Activated CD8-positive, alpha-beta T cell treated with anti-CD3 and anti-CD28 coated beads for 36 hours (primary cell): Measurements from ENCODE around the gene TF. TPM values are rescaled to one million over a fixed set of nuclear protein-coding genes. Genes with fewer than 3 reads are reported as not detected.

Experiments
- ATAC-seq: fragments of 200-7000 bp; cut with Tn5 transposase; one replicate; pipeline ENCODE4 v1.10.0; 2021; ENCODE audit warnings: mild to moderate bottlenecking, moderate library complexity
- CTCF ChIA-PET: fragments of 350-600 bp; sonication (Branson Sonifier 250); formaldehyde crosslinking; loops from one replicate; lab custom pipeline; 2021; ENCODE audit warnings: antibody characterized with exemption; lab: Charles Lee
- POLR2A ChIA-PET: fragments of 350-600 bp; sonication (Branson Sonifier 250); formaldehyde crosslinking; loops from one replicate; lab custom pipeline; 2021; ENCODE audit warnings: antibody characterized with exemption; lab: Charles Lee
- DNase-seq: peaks from one replicate; pipeline ENCODE4 v3.0.0-alpha.2; 2020
- H3K27ac Mint-ChIP-seq: one replicate; pipeline ENCODE4 v1.8.0; 2021; ENCODE audit warnings: mild to moderate bottlenecking, mixed read lengths
- H3K27me3 Mint-ChIP-seq: one replicate; pipeline ENCODE4 v1.8.0; 2021; ENCODE audit warnings: mixed read lengths
- H3K36me3 Mint-ChIP-seq: one replicate; pipeline ENCODE4 v1.8.0; 2021; ENCODE audit warnings: low read depth, mixed read lengths
- H3K4me1 Mint-ChIP-seq: one replicate; pipeline ENCODE4 v1.8.0; 2021; ENCODE audit warnings: low read depth, mixed read lengths
- H3K4me3 Mint-ChIP-seq: one replicate; pipeline ENCODE4 v1.8.0; 2021; ENCODE audit warnings: mild to moderate bottlenecking, moderate library complexity, mixed read lengths
- H3K9me3 Mint-ChIP-seq: one replicate; pipeline ENCODE4 v1.8.0; 2021; ENCODE audit warnings: mixed read lengths
- intact Hi-C: fragments of 100-400 bp; cut with micrococcal nuclease; formaldehyde crosslinking; loops from one replicate; pipeline ENCODE4 v1.10.0; 2022
- total RNA-seq, 2 experiments: library from RNA; stranded (reverse); gene quantifications; one replicate each; pipeline ENCODE4 v1.2.3, GENCODE V29; 2021
- TF ChIP-seq, protein P1 (sequence below): fragments of 200-600 bp; IDR thresholded peaks from one replicate; pipeline ENCODE4 v1.8.0; 2022; ENCODE audit warnings: antibody characterized with exemption, mild to moderate bottlenecking

The TF gene
- total RNA-seq, 2 experiments from 2014 or later = 0.02 to 0.34 TPM

DNA sequence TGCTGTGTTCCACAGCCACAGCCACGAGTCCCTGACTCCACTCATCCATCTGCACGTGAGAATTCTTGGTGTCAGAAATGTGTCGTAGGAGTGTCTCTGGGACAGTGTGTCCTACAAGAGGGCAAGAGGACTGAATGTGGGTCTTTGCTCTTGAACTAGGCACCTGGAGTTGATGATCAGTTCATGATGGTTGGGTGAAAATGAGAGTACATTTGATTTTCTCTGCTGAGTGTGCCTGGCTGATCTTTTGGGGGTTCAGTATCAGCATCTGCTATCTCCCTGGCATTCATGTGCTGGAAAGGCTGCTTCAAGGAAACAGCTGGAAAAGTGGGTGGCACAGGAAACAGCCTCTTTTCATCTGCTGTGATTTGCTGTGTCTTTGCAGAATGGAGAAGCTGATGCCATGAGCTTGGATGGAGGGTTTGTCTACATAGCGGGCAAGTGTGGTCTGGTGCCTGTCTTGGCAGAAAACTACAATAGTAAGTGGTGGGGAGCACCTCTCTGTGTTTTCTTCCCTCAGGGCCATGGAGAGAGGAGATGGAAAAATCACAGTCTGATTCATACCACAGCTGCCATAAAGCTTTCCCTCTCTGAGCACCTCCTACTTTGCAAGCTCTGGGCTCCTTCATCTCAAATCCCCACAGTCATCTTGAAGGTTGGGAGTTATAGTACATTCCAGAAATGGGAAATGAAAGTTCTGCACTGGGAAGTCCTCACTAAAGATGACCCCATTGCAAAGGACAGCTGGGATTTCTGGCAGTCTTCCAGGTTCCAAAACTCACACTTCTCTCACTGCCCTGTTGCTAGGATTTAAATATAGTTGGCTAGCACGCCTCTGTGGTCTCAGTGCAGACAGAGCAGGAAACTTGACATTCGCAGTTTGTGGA, 17.8 kb downstream of the TF start:
- no peak for DNase-seq
- POLR2A ChIA-PET = no interaction called here
- TF ChIP-seq, protein P1, sequence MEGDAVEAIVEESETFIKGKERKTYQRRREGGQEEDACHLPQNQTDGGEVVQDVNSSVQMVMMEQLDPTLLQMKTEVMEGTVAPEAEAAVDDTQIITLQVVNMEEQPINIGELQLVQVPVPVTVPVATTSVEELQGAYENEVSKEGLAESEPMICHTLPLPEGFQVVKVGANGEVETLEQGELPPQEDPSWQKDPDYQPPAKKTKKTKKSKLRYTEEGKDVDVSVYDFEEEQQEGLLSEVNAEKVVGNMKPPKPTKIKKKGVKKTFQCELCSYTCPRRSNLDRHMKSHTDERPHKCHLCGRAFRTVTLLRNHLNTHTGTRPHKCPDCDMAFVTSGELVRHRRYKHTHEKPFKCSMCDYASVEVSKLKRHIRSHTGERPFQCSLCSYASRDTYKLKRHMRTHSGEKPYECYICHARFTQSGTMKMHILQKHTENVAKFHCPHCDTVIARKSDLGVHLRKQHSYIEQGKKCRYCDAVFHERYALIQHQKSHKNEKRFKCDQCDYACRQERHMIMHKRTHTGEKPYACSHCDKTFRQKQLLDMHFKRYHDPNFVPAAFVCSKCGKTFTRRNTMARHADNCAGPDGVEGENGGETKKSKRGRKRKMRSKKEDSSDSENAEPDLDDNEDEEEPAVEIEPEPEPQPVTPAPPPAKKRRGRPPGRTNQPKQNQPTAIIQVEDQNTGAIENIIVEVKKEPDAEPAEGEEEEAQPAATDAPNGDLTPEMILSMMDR = no peak
- CTCF ChIA-PET = no interaction called here
- ATAC-seq = no peak
- Mint-ChIP-seq H3K36me3 (no peaks in the 10 kb centered on the region), H3K4me1 (no peaks in the 10 kb centered on the region), H3K27me3 (peaks cover 3% of the 10 kb centered on the region), H3K9me3 (no peaks in the 10 kb centered on the region), H3K27ac (no peak overlapping the region), H3K4me3 (no peak overlapping the region)
- intact Hi-C loops = no loop called here

DNA sequence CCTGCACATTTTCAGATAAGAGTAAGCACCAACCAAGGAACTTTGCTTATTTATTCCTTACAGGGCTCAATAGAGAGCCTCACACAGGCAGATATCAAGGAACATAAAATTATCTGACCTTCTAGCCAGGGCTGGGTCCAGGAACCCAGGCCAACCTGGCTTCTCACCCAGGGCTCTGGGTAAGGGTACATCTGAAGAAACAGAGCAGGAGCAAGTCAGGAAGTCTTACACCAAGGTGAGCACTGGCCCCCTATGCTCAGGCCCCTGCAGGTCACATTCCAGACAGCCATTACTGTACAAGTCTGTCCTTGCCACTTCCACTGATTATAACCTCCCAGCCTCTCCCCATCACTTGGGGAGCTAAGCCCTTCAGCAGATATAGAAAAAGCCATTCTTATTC, 19.1 kb downstream of the TF start:
- DNase-seq = no peak
- peaks cover 1% of the 10 kb centered on the region for H3K27me3 Mint-ChIP-seq
- TF ChIP-seq, protein P1 = no peak
- CTCF ChIA-PET = no interaction called here
- H3K4me3 Mint-ChIP-seq = no peak overlapping the region
- ATAC-seq = no peak
- POLR2A ChIA-PET = interaction anchor here (0.7 kb wide), 1 partner anchor 420 kb away, joined by 3 read pairs; no protein-coding TSS in a partner anchor
- H3K27ac Mint-ChIP-seq = no peak overlapping the region
- H3K9me3 Mint-ChIP-seq = no peaks in the 10 kb centered on the region
- no peaks in the 10 kb centered on the region for H3K4me1 Mint-ChIP-seq
- H3K36me3 Mint-ChIP-seq = no peaks in the 10 kb centered on the region
- intact Hi-C loops = no loop called here

DNA sequence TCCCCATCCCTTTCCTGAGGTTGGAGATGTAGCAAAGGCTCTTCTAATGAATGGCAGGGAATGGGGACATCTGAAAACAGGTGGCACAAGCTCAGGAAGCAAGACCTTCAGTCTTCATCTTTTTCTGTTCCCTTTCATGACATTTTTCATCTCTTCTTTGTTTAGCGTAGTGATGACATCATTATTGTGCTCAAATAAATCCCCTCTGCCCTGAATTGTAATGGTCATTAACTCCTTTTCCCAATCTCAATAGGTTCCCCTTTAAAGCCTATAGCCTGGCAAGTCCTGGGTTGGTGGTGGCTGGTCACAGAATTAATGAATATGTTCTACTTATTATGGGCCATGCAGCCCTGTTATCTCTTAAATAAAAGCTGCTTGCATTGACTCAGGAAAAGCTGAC, 21.4 kb downstream of the TF start:
- intact Hi-C loops = no loop called here
- Mint-ChIP-seq H3K27ac (no peak overlapping the region), H3K36me3 (no peaks in the 10 kb centered on the region), H3K9me3 (no peaks in the 10 kb centered on the region), H3K4me3 (no peak overlapping the region), H3K4me1 (no peaks in the 10 kb centered on the region), H3K27me3 (peaks cover 9% of the 10 kb centered on the region)
- no peak for DNase-seq
- CTCF ChIA-PET = no interaction called here
- no peak for ATAC-seq
- POLR2A ChIA-PET = no interaction called here
- TF ChIP-seq, protein P1 = no peak

DNA sequence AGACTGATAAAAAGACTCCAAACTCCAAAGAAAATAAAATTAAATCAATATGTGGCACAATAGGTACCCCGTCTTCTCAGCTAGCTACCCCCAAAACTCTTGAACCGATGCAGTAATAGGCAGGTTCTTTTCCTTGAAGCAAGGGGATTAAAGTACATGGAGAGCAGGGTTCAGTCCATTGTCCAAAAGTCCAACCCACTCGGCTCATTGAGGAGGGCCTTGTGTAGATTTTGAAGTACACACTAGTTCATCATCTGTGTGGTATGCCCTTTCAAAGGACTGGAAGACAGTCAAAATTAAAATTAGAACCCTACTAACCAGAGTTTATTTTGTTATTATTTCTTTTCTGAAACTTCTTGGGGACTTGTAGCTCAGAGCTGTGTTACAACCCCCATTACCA, 23.3 kb downstream of the TF start:
- H3K4me1 Mint-ChIP-seq = no peaks in the 10 kb centered on the region
- ChIA-PET POLR2A (no interaction called here), CTCF (no interaction called here)
- intact Hi-C loops = no loop called here
- H3K36me3 Mint-ChIP-seq = no peaks in the 10 kb centered on the region
- H3K9me3 Mint-ChIP-seq = no peaks in the 10 kb centered on the region
- H3K27ac Mint-ChIP-seq = no peak overlapping the region
- TF ChIP-seq, protein P1 = no peak
- no peak for DNase-seq
- H3K4me3 Mint-ChIP-seq = no peak overlapping the region
- H3K27me3 Mint-ChIP-seq = peaks cover 13% of the 10 kb centered on the region
- ATAC-seq = no peak

DNA sequence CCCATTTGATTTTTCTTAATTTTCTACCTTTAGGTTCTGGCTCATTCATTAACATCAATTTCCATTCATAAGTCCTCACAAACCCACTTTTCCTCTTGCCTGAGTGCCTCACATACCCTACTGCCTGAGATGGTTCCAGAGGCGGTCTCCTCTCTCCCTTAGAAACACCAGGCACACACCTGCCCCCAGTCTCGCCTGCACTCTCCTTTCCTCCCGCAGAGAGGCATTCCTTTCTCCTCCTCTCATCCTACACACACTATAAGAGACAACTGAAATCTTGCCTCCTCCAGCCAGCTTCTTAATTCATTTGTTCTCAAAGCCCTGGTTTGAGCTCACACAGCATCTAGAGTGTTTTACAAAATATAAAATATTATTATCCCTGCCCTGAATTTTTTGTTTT, 27.5 kb downstream of the TF start:
- H3K9me3 Mint-ChIP-seq = no peaks in the 10 kb centered on the region
- TF ChIP-seq, protein P1 = no peak
- no peak overlapping the region for H3K4me3 Mint-ChIP-seq
- H3K36me3 Mint-ChIP-seq = no peaks in the 10 kb centered on the region
- ChIA-PET CTCF (no interaction called here), POLR2A (no interaction called here)
- DNase-seq (no peak), ATAC-seq (no peak)
- H3K27me3 Mint-ChIP-seq = peaks cover 16% of the 10 kb centered on the region
- no peaks in the 10 kb centered on the region for H3K4me1 Mint-ChIP-seq
- intact Hi-C loops = no loop called here
- H3K27ac Mint-ChIP-seq = no peak overlapping the region
